Hepatocyte (in vitro differentiated cells): ENCODE data around the gene CCM2L. TPM values are rescaled to one million over a fixed set of nuclear protein-coding genes. Genes with fewer than 3 reads are reported as not detected.

Experiments used
- DNase-seq: peaks from one replicate; pipeline ENCODE4 v3.0.0-alpha.2; 2016; ENCODE audit warnings: low spot score
- H2AFZ ChIP-seq: fragments of 200-600 bp; sonication (generic); 2 replicates; pipeline ENCODE4 v1.6.0; 2016; ENCODE audit warnings: antibody characterized with exemption, mild to moderate bottlenecking
- H3K27ac ChIP-seq: fragments of 200-600 bp; sonication (generic); 2 replicates; pipeline ENCODE4 v1.5.1; 2016; ENCODE audit warnings: mild to moderate bottlenecking
- H3K27me3 ChIP-seq: fragments of 200-600 bp; sonication (generic); 2 replicates; pipeline ENCODE4 v1.6.1; 2016
- H3K36me3 ChIP-seq: fragments of 200-600 bp; sonication (generic); replicated peaks from 2 replicates; pipeline ENCODE4 v1.5.1; 2016; ENCODE audit warnings: low read depth; ENCODE audit not compliant: insufficient read depth
- H3K4me1 ChIP-seq: fragments of 200-600 bp; sonication (generic); 2 replicates; pipeline ENCODE4 v1.5.1; 2016; ENCODE audit warnings: mild to moderate bottlenecking, moderate library complexity; ENCODE audit not compliant: insufficient read depth
- H3K4me2 ChIP-seq: fragments of 200-600 bp; sonication (generic); 2 replicates; pipeline ENCODE4 v1.6.0; 2016
- H3K4me3 ChIP-seq: fragments of 200-600 bp; sonication (generic); 2 replicates; pipeline ENCODE4 v1.5.1; 2016; ENCODE audit warnings: mild to moderate bottlenecking
- H3K79me2 ChIP-seq: fragments of 200-600 bp; sonication (generic); 2 replicates; pipeline ENCODE4 v1.6.0; 2017; ENCODE audit warnings: mild to moderate bottlenecking
- H3K9me2 ChIP-seq: fragments of 200-600 bp; sonication (generic); replicated peaks from 2 replicates; pipeline ENCODE4 v1.6.0; 2017; ENCODE audit warnings: mild to moderate bottlenecking; ENCODE audit not compliant: insufficient read depth
- H3K9me3 ChIP-seq: fragments of 200-600 bp; sonication (generic); 2 replicates; pipeline ENCODE4 v1.5.1; 2016; ENCODE audit warnings: low read depth, mild to moderate bottlenecking
- H4K20me1 ChIP-seq: fragments of 200-600 bp; sonication (generic); 2 replicates; pipeline ENCODE4 v1.6.0; 2016; ENCODE audit warnings: mild to moderate bottlenecking; ENCODE audit not compliant: insufficient read depth, poor library complexity, severe bottlenecking
- CTCF ChIP-seq: fragments of 200-600 bp; sonication (generic); IDR thresholded peaks from 2 replicates; pipeline ENCODE4 v1.5.1; 2016; ENCODE audit warnings: antibody characterized with exemption, mild to moderate bottlenecking; ENCODE audit not compliant: poor library complexity
- EZH2 ChIP-seq: fragments of 200-600 bp; sonication (generic); IDR thresholded peaks from 2 replicates; pipeline ENCODE4 v1.6.1; 2016; ENCODE audit warnings: antibody characterized with exemption, mild to moderate bottlenecking, borderline replicate concordance
- EZH2phosphoT487 ChIP-seq: fragments of 200-600 bp; sonication (generic); IDR thresholded peaks from one replicate; pipeline ENCODE4 v1.6.1; 2018; ENCODE audit warnings: antibody characterized with exemption, mild to moderate bottlenecking, low read depth, moderate library complexity; ENCODE audit not compliant: unreplicated experiment, severe bottlenecking
- WGBS: methylation state at CpG from one replicate; pipeline ENCODE4 v1.1.6; 2016; ENCODE audit warnings: low lambda C conversion rate; ENCODE audit errors: missing lambda C conversion rate; 5-methylcytosine and 5-hydroxymethylcytosine counted together
- polyA plus RNA-seq: library from polyadenylated mRNA; unstranded; fragments of >200 nt; fragmentation: Nextera tagmentation; extraction: Ambion mirVana; gene quantifications from 2 replicates; pipeline ENCODE4 v1.2.1, GENCODE V29; 2016
- total RNA-seq: library from RNA; depleted of rRNA; stranded (reverse); fragments of >200 nt; gene quantifications from 2 replicates; pipeline ENCODE4 v1.2.3, GENCODE V29; 2014

Gene CCM2L
- total and polyA plus RNA-seq, 2 experiments from 2014 or later = 0.77 to 1.0 TPM

- Histone ChIP-seq H3K4me1 (no peaks in the 10 kb centered on the region), H2AFZ (no peak overlapping the region), H3K4me3 (no peak overlapping the region), H3K27ac (no peak overlapping the region), H3K4me2 (no peak overlapping the region), H3K9me3 (no peaks in the 10 kb centered on the region), H3K9me2 (no peaks in the 10 kb centered on the region), H3K79me2 (no peaks in the 10 kb centered on the region), H3K36me3 (no peaks in the 10 kb centered on the region), H3K27me3 (peaks cover 61% of the 10 kb centered on the region), H4K20me1 (no peaks in the 10 kb centered on the region)
- TF ChIP-seq EZH2 (no peak), CTCF (no peak), EZH2phosphoT487 (no peak)
- WGBS = 71% methylated on average over 4 of the region's 4 CpGs
- no peak for DNase-seq
These were observed 26.0 kb downstream of the CCM2L start for GRCh38 chr20:32036252-32036651.

GRCh38 chr20:32036716-32037485 is 26.7 kb downstream of the CCM2L start:
- Histone ChIP-seq H3K79me2 (no peaks in the 10 kb centered on the region), H2AFZ (no peak overlapping the region), H3K9me2 (no peaks in the 10 kb centered on the region), H4K20me1 (no peaks in the 10 kb centered on the region), H3K9me3 (no peaks in the 10 kb centered on the region), H3K4me2 (no peak overlapping the region), H3K27me3 (peaks cover 64% of the 10 kb centered on the region), H3K36me3 (no peaks in the 10 kb centered on the region), H3K4me3 (no peak overlapping the region), H3K27ac (no peak overlapping the region), H3K4me1 (no peaks in the 10 kb centered on the region)
- WGBS = 72% methylated on average over 10 of the region's 10 CpGs
- no peak for DNase-seq
- TF ChIP-seq CTCF = no peak
- TF ChIP-seq EZH2 = no peak
- no peak for TF ChIP-seq EZH2phosphoT487

DNA sequence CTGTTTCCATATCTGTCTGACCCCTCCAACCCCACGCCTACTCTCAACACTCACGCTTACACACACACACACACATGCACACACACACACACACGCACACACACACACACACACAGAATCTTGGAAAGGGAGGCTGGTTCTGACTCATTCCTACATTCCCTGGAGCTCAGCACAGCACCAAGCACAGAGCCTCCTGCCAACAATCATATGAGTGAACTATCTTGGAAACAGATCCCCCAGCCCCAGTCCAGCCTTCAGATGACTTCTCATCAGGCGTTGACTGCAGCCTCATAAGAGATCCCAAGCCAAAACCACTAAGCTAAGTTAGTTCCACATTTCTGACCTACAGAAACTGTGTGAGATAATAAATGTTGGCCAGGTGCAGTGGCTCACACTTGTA is 27.7 kb downstream of the CCM2L start:
- no peak overlapping the region for H2AFZ ChIP-seq
- WGBS = 80% methylated on average over 4 of the region's 4 CpGs
- no peak for TF ChIP-seq CTCF
- no peak for TF ChIP-seq EZH2
- TF ChIP-seq EZH2phosphoT487 = no peak
- H3K9me2 ChIP-seq = no peaks in the 10 kb centered on the region
- peaks cover 66% of the 10 kb centered on the region for H3K27me3 ChIP-seq
- H3K4me3 ChIP-seq = no peak overlapping the region
- no peaks in the 10 kb centered on the region for H3K9me3 ChIP-seq
- no peaks in the 10 kb centered on the region for H3K36me3 ChIP-seq
- H3K4me2 ChIP-seq = no peak overlapping the region
- no peaks in the 10 kb centered on the region for H4K20me1 ChIP-seq
- no peak for DNase-seq
- no peak overlapping the region for H3K27ac ChIP-seq
- H3K79me2 ChIP-seq = no peaks in the 10 kb centered on the region
- no peaks in the 10 kb centered on the region for H3K4me1 ChIP-seq
